ENCODE measurements around the gene RAP1B. TPM values are rescaled to one million over a fixed set of nuclear protein-coding genes. Genes with fewer than 3 reads are reported as not detected.
"Not testable (repeated sequence)": the region's sequence is repeated elsewhere in the genome, so short reads cannot be mapped to it uniquely, and the experiment has no call there.

The RAP1B gene
- total RNA-seq, 2 donors from 2014 or later: 121 to 182 TPM

DNA sequence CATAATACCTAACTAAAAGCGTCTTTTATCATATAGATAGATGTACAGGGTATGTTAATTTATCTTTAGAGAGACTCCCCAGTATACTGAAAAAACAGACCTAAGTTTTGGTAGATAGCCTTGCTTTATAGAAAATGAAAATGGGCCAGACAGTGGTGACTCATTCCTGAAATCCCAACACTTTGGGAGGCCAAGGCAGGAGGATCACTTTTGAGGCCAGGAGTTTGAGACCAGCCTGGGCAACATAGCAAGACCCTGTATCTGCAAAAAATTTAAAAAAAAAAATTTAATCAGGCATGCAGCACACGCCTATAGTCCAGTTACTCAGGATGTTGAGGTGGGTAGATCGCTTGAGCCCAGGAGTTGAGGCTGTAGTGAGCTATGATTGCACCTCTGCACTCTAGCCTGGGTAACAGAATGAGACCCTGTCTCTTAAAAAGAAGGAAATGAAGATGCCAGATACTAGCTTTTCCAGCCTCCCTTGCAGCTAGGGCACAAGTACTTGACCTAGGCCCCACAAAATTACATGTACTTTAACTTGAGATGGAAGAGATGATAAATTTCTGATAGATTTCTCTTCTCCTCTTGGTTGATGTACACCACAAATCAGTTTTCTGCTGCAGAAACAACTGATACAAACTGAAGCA lies 17.1 kb downstream of the RAP1B start:
- ATAC-seq (no peak), DNase-seq (no peak)
- intact Hi-C loops (cut with DNase I, micrococcal nuclease): no loop called here

DNA sequence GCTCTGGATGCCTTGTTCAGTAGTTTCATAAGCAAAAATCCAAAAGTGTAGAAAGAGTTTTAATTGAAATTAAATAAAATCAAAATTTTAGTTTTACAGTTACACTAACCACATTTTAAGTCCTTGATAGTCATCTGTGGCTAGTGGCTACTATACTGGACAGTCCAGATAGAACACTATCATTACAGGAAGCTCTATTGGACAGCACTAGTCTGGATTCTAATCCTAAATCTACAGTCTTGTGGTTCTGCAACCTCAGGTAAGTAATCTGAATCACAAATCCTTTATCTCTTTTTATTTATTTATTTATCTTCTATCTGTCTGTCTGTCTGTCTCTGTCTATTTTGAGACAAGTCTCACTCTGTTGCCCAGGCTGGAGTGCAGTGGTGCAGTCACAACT lies 18.0 kb downstream of the RAP1B start:
- intact Hi-C loops (cut with DNase I, micrococcal nuclease): no loop called here
- ATAC-seq (no peak), DNase-seq (no peak)

DNA sequence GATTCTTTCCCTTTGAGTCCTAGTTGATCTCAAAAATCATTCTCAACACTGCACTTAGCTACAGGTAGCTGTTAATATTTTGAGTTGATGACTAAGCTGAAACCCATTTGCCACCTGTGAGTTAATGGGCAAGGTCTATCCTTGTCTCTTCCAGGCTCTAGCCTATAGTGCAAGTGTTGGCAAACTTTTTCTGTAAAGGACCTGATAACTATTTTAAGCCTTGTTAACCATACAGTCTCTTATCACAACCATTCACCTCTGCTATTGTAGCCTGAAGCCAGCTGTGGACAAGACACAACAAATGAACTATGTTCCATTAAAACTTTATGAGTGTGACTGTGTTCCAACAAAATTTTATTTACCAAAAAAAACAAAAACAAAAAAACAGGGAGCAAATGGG lies 19.4 kb downstream of the RAP1B start:
- DNase-seq: no peak
- intact Hi-C loops (cut with DNase I, micrococcal nuclease): no loop called here
- ATAC-seq: no peak

DNA sequence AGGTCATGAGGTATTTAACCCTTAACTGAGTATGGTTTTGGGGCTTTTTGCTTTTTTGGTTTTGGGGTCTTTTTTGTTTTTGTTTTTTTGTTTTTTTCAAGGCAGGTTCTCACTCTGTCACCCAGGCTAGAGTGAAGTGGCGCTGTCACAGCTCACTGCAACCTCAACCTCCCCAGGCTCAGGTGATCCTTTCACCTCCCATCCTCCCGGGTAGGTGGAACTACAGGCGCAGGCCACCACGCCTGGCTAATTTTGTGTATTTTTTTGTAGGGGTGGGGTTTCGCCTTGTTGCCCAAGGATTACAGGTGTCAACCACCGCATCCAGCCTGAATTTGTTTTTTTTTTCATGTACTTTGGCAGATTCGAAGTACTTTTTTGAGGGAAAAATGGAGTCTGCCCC lies 19.9 kb downstream of the RAP1B start:
- DNase-seq (no peak), ATAC-seq (no peak)
- intact Hi-C loops (cut with DNase I, micrococcal nuclease): no loop called here

DNA sequence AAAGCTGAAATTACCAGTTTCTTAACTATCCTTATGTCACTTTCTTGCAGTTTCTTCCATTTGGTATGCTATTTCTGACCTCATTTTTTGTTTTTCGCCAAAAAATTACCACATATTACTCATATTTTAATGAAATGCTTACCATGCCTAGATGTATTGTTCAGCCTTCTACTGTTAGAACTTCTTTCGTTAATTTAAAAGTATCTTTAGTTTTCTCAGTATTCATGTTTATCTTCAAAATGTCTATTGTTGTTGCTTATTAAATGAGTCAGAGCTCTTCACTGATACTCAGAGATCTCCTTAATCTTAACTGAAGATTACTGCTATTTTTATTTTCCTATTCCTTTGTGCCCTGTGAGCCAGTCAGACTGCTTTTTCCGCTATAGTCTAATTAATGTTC lies 20.5 kb downstream of the RAP1B start:
- no peak for ATAC-seq
- intact Hi-C loops (cut with DNase I, micrococcal nuclease): no loop called here
- DNase-seq: no peak

DNA sequence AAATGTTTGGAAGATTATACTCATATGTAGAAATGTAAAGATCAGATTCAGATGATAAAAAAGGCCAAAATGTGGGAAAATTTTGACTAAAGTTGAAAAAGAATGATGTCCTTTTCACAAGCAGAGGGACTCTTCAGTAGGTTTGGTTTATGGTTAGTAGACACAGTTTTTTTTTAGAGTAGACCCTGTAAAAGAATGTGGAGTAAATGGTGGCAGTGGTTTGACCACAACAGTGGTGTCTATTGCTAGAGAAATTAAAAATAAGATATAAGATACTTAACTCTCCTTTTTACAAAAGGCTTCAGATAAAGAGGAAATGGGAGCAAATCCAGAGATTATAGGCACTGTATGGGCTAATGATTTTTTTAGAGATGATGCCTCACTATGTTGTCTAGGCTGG lies 21.8 kb downstream of the RAP1B start:
- intact Hi-C loops (cut with DNase I, micrococcal nuclease): no loop called here
- DNase-seq (no peak), ATAC-seq (no peak)

DNA sequence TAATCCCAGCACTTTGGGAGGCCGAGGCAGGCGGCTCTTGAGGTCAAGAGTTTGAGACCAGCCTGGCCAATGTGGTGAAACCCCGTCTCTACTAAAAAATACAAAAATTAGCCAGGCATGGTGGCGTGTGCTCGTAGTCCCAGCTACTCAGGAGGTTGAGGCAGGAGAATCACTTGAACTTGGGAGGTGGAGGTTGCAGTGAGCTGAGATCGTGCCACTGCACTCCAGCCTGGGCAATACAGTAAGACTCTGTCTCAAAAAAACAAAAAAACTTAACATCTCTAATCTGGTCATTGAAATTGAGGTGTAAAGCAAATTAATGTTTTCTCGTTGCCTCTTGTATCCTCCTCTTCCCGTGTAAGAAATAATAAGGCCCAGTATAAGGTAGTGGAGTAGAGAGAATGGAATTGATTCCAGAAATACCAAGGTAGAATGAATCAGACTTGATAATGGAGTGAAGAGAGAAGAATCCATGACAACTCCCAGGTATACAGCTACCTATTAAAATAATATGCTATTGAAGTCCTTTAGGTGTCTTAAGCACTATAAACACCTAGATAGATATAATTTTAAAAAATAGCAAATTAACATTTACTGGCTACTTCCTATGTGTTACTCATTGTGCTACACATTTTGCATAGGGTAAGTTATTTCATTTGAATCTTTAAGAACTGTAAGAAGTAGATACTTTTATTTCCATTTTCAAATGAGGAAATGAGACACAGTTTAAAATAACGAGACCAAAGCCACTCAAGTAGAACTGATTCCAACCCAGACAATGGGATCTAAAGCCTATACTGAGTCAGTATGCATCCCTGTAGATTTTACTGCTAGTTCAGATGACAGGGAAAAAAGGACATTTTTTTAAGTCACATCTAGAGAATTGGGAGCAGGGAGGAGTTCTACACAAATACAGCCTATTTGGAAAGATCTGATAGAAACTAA lies 23.2 kb downstream of the RAP1B start:
- intact Hi-C loops (cut with DNase I, micrococcal nuclease): no loop called here
- no peak for ATAC-seq
- no peak for DNase-seq

DNA sequence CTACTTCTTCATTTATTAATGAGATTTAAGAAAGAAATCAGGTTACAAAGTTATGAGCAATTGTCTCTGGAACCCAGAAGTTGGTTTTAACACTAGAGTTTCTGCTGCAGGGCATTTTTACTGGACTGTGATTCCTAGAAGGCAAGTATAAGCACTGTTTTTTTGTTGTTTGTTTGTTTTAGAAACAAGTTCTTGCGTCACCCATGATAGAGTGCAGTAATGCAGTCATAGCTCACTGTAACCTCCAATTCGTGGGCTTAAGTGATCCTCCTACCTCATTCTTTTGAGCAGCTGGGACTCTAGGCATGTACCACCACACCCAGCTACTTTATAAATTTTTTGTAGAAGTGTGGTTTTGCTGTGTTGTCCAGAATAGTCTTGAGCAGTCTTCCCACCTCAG lies 25.6 kb downstream of the RAP1B start:
- DNase-seq: no peak
- intact Hi-C loops (cut with DNase I, micrococcal nuclease): no loop called here
- ATAC-seq: no peak

DNA sequence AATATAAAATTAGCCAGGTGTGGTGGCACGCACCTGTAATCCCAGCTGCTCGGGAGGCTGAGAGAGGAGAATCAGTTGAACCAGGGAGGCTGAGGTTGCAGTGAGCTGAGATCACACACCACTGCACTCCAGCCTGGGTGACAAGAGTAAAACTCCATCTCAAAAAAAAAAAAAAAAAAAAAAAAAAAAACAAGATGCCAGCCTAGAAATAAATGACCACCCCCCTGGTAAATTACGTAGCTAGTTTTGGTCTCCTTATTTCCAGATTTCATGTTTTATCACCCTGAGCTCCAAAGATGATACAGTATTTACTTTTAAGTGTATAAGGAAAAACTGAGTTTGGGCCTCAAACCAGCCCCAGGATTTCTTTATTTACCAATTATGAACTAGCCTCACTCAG lies 26.7 kb downstream of the RAP1B start:
- DNase-seq; intact Hi-C loops (cut with DNase I, micrococcal nuclease); ATAC-seq: not testable (repeated sequence)

DNA sequence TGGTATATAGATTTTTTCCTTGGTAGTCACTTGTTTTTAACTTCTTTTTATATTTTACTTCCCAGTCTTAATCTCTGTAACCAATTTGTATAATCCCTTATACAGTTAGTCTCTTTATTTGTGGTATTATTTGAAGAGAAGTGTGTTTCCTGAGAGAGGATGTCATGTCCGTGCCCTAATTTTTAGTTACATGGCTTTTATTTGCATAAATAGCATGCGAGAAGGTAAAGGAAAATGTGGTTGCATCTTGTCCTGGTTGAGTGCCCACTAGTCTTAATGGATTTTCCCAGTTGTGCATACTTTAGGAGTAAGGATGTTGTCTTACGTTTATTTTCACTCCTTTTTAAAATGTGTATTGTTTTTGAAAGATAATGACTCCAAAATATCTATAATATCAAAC lies 27.5 kb downstream of the RAP1B start:
- intact Hi-C loops (cut with DNase I, micrococcal nuclease): no loop called here
- ATAC-seq: no peak

DNA sequence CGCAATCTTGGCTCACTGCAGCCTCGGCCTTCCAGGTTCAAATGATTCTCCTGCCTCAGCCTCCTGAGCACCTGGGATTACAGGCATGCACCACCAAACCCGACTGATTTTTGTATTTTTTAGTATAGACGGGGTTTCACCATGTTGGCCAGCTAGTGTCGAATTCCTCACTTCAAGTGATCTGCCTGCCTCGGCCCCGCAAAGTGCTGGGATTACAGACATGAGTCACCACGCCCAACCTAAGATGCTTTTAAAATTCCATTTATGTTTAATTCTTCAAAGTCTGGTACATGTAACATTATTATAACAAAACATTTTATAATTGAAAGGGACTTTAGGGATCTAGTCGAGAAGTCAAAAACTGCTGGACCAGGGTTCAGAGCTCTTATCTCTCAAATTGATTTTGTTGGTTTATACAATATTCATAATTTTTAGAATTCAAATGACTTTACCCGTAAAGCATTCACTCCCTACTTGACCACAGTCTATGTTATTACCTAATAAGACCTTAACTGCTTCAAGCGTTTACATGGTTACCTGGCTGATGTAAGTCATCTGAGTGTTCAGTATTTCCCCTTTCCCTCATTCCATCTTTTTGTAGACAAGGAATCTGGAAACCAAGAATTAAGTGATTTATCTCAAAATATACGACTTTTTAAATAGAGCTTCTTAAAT lies 28.2 kb downstream of the RAP1B start:
- ATAC-seq: no peak

More for the DNA sequence above, 27.5 kb downstream of the RAP1B start:
- no peak for DNase-seq

DNA sequence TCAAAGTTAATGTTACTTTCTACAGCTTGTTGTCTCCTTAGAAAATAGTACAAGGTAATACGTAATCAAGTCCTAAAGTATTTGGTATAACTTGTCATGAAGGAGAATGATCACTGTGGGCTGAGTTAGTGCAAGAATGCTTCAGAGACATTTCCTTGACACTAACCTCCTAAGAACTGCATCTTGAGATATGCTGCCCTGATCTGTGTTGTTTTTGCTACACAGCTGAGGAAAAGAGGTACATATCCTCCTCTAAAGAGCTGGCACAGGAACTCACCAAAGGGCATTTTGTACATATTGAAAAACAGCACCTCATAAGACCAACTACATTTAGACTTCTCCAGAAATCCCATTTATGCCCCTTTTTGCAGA lies 28.7 kb downstream of the RAP1B start:
- ATAC-seq: no peak
- DNase-seq: no peak
- intact Hi-C loops (cut with DNase I, micrococcal nuclease): no loop called here

More for the DNA sequence above, 28.2 kb downstream of the RAP1B start:
- intact Hi-C loops (cut with DNase I, micrococcal nuclease): no loop called here
- DNase-seq: no peak

DNA sequence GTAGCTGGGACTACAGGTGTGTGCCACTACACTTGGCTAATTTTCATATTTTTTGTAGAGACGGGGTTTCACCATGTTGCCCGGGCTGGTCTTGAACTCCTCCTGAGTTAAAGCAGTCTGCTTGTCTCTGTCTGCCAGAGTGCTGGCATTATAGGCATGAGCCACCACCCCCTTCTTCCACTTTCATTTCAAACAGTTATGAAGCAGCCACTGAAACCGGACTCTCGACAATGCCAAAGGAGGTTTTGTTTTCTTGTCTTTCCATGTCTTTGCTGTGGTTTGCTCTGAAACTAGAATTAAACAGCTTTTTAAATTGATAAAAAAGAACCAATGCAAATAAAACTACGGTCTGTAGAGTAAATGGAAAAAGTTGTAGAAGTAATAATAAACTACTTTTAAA lies 30.4 kb downstream of the RAP1B start:
- intact Hi-C loops (cut with DNase I, micrococcal nuclease): no loop called here
- ATAC-seq (peak; percentile 30), DNase-seq (no peak)

DNA sequence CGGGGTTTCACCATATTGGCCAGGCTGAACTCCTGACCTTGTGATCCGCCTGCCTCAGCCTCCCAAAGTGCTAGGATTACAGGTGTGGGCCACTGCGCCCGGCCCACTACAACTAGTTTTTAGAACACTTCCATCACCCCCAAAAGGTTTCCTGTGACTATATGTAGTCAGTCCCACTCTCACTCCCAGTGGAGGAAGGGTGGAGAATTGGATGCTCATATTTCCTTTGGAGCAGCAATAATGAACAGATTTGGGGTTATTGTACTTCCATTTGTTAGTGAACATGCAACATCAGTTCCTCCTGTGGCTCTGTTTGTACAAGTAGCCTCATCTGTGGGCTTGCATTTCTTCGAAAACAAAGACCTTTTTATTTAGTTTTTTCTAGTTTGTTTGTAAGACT lies 35.8 kb downstream of the RAP1B start:
- ATAC-seq: no peak
- intact Hi-C loops (cut with DNase I, micrococcal nuclease): no loop called here
- no peak for DNase-seq

DNA sequence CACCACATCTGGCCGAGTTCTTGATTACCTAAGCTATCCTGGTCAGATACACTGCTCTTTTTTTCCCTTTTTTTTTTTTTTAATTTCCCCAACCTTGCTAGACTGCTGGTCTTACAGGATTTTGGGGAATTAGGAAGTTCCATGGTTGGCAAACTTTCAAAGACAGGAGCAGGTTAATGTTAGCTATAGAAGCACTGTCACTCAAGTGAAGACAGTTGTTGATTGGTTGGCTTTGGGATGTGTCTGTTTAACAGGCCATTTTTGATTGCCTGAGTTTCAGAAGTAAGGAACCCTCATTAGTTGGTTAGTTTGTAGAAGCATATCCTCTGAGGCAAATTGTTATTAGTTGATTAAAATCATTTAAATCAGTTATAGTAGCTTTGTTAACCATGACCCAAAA lies 36.8 kb downstream of the RAP1B start:
- ATAC-seq: no peak
- DNase-seq: no peak
- intact Hi-C loops (cut with DNase I, micrococcal nuclease): no loop called here

DNA sequence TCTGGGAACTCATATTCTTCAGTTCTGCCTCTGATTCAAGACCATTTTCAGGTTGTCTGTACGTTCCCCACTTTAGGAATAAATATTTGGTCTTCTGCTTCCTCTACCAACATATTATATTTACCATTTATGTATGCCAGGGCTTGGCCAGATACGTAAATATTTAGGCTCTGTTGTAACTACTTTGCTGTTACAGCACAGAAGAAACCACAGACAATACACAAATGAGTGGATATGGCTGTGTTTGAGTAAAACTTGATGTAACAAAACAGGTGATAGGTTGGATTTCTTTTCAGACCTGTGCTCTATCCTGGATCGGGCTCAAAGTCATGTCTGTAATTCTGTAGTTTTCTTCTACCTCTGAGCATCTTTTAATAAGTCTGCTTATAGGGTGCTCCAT lies 37.5 kb downstream of the RAP1B start:
- ATAC-seq (no peak), DNase-seq (no peak)
- intact Hi-C loops (cut with DNase I, micrococcal nuclease): no loop called here

DNA sequence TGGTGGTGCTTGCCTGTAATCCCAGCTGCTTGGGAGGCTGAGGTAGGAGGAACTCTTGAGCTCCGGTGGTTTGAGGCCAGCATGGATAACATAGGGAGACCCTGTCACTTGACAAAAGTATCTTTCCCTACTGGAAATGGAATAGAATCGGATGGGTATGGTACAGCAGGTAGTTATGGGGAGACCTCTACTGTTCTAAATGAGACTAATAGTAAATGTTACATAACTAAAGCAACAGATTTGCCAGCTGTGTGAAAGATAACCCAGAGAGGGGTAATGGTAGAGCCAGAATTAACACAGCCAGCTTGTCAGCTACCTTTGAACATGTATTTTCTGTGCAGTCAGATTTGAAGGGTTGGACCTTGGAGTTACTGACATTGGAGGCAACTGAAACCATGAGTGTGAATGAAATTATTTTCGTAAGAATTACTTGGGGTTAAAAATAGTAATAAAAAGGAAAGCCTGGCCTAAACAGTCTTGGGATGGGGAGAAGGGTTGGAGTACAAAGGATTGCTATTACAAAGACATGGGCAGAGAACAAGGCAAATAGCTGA lies 54.4 kb downstream of the RAP1B start:
- peak; percentile 24 for ATAC-seq
- intact Hi-C loops (cut with DNase I, micrococcal nuclease): no loop called here

DNA sequence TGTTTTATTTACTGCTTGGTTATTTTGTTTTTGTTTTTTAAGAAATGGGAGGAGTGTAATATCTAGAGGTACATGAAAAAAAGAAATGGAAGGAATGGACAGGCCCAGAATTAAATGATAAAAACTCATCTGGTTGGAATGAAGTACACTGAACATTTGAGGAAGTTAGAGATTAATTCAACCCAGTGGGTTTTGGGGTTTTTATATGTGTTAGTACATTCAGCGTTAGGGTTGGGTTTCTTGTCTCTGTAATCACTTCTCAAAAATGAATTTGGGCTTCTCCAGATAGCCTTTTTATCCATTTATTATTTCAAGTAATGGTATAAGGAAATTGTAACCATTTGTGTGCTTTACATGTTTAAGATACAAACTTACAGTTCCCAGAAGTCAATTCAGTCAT lies 56.6 kb downstream of the RAP1B start:
- ATAC-seq (no peak), DNase-seq (no peak)
- intact Hi-C loops (cut with DNase I, micrococcal nuclease): no loop called here

More for the DNA sequence above, 54.4 kb downstream of the RAP1B start:
- DNase-seq: no peak

DNA sequence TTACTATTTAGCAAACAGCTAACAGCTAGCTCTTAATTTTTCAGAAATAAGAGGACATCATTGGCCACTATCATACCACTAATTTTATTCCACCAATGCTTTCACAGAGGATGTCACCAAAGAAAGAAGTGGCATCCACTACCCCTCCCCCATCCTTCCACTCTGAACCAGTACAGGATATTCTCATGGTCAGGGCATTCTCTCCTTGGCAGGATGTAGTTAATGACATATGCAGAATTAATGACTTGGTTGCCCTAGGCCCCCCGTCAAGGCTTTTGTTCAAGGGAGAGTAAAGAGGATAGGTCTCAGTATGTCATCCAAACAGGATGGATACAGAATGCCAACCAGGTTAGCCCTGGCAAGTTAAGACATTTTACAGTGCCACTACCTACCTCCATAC lies 57.2 kb downstream of the RAP1B start:
- no peak for ATAC-seq
- intact Hi-C loops (cut with DNase I, micrococcal nuclease): no loop called here
- no peak for DNase-seq

DNA sequence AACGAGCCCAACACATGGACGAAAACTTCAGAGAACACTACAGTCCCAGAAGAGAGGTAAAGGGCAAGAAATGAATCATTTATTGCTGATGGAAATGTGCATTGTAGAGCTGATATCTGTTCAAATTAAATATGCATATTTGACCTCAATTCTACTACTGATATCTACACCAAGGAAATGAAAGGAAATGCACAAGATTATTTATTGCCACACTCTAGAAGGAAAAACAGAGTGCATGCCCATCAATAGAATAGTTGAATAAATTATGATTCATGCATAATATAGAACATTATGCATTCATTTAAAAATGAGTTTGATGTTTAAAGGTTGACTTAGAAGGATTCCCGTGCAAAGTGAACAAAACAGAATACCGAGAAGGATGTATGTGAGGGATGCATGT lies 60.5 kb downstream of the RAP1B start:
- intact Hi-C loops (cut with DNase I, micrococcal nuclease): no loop called here
- ATAC-seq: no peak
- no peak for DNase-seq

All from left colon (tissue), 2 donors.